AG09319 (cell line): Measurements from ENCODE around the gene ZER1.
A peak's percentile ranks its signal among the peaks of the same experiment; 100 is the strongest.

Experiments
- DNase-seq: peaks from one replicate; pipeline ENCODE4 v3.0.0-alpha.2; 2010; ENCODE audit warnings: low read depth; ENCODE audit errors: extremely low read depth
- TF ChIP-seq, protein P1 (sequence below): IDR thresholded peaks from 2 replicates; pipeline ENCODE4 v1.5.1; 2011; ENCODE audit warnings: low read depth, mild to moderate bottlenecking, inconsistent platforms, low read length, moderate library complexity

The ZER1 gene

DNA sequence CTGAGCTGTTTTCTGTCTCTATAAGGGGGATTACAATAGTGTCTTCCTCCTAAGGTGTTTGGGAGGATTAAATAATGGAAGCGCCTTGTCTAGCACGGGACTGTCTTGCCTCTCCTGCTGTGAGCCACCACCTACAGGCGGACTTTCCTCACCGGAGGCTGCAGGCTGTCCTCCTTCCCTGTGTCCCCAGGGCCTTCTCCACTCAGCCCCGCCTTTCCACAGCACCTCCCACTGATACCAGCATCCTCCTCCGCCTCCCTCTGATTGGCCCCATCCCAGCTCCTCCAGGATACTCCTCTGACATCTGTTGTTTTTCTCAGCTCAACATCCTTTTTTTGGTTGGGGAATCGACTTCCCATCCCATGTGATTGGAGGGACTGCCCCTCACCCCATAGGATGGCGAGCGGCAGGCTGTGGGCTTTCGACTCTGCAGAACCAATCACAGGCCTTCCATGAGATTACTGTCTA, 46.9 kb downstream of the ZER1 start:
- DNase-seq: peak; percentile 38
- TF ChIP-seq, protein P1, sequence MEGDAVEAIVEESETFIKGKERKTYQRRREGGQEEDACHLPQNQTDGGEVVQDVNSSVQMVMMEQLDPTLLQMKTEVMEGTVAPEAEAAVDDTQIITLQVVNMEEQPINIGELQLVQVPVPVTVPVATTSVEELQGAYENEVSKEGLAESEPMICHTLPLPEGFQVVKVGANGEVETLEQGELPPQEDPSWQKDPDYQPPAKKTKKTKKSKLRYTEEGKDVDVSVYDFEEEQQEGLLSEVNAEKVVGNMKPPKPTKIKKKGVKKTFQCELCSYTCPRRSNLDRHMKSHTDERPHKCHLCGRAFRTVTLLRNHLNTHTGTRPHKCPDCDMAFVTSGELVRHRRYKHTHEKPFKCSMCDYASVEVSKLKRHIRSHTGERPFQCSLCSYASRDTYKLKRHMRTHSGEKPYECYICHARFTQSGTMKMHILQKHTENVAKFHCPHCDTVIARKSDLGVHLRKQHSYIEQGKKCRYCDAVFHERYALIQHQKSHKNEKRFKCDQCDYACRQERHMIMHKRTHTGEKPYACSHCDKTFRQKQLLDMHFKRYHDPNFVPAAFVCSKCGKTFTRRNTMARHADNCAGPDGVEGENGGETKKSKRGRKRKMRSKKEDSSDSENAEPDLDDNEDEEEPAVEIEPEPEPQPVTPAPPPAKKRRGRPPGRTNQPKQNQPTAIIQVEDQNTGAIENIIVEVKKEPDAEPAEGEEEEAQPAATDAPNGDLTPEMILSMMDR: no peak

DNA sequence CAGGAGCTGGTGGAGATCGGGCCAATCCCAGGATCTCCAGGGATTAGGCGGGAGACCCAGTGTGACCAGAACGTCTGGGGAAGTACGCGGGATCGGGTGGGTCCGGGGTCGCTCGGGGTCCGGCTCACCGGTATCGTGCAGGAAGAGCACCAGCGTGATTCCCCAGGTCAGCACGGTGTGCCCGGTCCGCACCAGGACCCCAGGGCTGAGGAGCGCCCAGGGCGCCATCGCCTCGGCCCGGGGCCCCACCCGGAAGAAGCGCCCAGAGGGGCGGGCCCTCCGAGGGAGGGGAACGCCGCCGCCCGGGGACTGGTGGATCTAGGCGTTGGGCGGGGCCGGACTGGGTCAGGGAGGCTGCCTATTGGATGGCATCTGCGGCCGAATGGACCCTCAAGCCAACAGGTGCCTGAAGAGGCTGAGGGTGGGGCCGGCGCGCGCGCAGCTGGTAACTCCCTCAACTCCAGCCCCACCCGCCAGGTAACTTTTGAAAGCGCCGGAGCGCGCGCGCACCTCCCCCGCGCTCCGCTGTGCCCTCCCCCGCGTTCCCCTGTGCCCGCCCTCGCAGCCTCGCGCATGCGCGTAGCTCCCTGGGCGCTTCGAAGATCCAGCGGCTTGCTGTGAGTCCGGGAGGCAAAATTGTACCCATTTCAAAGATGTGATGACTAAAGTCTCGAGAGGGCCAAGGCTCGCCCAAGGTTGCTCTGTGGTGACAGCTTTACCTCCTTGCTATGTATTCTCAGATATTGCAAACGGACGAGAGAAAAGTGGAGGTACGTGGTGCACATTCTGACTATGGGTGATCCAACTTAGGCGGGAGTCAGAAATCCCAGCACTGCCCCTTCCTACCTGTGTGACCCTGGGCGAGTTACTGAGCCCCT, 47.6 kb downstream of the ZER1 start, which contains the start of gene ZDHHC12:
Gene ZDHHC12 (minus strand): TSS at position 262 of the 878 bp plus-strand sequence. CDS start 34 bp downstream, at position 228.
- DNase-seq: peak; percentile 68
- TF ChIP-seq, protein P1: no peak

DNA sequence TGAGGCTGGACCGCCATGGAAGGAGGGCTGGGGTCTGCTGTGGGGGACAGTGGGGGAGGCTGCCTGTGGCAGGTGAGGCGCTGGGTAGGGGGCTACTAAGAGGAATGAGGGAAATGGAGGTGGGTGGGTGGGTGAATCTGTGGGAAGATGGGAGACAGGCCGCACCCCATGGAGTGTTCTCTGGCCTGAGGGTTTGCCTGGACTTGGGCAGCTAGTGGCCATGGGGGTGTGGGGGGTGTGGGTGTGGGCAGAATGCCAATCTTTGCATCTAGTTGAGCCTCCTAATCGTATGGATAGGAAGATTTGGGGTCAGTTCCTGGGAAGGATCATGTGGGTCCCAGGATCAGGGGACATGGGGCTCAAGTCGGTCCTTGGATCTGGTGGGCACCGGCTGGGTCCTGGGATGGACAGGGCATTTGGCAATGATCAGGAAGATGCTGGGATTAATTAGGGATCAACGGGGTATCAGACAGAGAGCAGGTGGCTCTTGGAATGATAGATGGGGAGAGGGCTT, 48.3 kb downstream of the ZER1 start:
- DNase-seq: no peak
- TF ChIP-seq, protein P1: no peak

DNA sequence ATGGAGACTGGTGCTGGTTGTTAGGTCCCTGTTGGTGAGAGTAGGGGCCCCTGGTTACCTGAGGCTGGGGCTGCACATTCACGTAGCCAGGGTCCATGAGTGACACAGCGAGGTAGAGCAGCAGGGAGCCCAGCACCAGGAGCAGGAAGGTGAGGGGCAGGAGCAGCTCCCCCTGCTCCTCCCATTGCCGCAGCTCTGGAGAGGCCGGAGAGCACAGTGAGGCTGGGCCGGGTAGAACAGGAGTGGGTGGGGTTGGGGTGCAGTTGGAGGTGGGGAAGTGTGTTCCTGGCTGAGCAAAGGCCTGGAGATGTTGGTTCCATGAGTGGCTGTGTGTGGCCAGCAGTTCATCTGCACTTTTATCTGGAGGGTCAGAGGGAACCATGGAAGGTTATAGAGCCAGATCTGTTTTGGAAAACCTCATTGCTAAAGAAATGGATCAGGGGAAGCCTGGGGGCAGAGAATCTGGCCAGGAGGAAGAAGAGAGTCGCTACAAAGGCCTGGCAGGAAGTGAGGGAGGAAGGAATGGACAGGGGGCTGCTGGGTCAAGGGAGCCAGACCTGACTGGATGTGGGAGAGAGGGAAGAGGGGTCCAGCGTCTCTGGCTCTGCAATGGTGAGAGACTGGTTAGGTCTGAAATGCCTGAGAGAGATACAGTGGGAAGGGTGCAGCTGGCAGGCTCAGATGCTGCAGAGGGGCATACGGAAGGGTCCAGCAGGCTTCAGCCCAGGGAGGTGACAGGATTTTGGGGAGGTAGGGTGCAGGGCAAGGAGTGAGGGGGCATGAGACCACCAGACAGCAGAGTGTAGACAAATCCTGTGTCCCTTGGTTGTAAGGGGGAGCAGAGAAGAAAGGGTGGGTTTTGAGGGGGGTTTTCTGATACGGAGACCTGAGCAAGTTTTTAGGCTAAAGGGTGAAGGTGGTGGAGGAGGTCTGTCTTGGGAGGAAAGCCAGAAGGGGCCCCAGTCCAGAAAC, 49.1 kb downstream of the ZER1 start:
- TF ChIP-seq, protein P1: no peak
- no peak for DNase-seq

DNA sequence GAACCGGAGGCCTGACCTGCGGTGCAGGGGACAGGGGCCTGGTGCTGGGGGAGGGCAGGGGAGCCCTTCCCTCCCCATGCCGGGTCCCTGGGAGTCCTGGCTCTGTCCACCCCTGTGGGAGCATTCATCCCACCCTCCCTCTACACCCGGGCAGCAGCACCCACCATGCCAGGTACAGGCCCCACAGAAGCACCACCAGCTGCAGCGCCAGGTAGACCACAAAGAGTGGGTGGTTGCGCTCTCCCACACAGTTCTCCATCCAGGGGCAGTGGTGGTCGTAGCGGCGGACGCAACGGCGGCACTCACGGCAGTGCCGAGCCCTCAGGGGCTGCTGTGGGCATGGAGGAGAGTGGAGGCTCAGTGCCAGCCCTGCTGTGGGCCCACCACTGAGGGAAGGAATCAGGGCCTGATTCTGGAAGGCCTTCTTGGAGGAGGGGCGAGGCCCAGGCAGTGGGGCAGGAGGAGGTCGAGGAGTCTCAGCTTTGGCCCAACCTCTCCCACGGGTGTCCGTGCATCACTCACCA, 50.2 kb downstream of the ZER1 start:
- TF ChIP-seq, protein P1: no peak

DNA sequence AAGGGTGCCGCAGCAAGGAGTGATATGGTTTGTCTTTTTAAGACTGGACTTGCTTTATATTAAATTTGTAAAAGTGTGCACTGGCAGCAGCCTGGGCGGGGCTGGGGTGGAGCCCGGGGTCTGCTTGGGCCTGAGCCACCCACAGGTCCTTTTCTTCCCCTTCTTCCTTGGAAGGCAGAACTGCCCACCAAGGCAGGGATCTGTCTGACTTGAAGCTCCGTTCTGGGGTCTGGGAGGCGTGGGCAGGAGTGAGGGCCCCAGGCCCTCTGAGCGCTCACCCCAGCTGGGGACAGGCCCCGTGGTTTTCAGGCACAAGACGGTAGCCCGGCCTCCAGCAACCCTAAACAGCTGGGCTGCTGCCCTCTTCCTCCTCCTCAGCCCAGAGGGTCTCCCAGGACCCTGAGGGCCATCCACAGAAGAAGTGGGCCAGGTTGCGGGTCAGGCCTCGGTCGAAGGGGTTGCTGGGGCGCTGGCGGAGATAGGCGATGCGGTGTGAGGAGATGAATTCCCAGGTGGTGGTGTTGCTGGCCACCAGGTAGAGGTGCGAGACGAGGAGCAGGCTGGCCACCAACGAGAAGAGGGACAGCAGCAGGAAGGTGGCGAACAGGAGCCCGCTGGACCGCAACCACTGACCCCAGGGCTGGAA, 50.8 kb downstream of the ZER1 start:
- TF ChIP-seq, protein P1: no peak
- no peak for DNase-seq

More for the DNA sequence above, 50.2 kb downstream of the ZER1 start:
- no peak for DNase-seq
